IPS-NIHi11 (cell line): Measurements from ENCODE around the gene PPM1M.

ENCODE experiments used
- DNase-seq: peaks from one replicate; pipeline ENCODE4 v3.0.0; 2012; ENCODE audit warnings: mixed read lengths, low spot score

Gene PPM1M, protein sequence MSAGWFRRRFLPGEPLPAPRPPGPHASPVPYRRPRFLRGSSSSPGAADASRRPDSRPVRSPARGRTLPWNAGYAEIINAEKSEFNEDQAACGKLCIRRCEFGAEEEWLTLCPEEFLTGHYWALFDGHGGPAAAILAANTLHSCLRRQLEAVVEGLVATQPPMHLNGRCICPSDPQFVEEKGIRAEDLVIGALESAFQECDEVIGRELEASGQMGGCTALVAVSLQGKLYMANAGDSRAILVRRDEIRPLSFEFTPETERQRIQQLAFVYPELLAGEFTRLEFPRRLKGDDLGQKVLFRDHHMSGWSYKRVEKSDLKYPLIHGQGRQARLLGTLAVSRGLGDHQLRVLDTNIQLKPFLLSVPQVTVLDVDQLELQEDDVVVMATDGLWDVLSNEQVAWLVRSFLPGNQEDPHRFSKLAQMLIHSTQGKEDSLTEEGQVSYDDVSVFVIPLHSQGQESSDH

GRCh38 chr3:52245322-52246263 is at the start of gene PPM1M:
Gene PPM1M, plus strand, starts transcription at chr3:52245759. Its CDS starts 66 bp downstream, at chr3:52245825.
- peak; percentile 87 for DNase-seq

DNA sequence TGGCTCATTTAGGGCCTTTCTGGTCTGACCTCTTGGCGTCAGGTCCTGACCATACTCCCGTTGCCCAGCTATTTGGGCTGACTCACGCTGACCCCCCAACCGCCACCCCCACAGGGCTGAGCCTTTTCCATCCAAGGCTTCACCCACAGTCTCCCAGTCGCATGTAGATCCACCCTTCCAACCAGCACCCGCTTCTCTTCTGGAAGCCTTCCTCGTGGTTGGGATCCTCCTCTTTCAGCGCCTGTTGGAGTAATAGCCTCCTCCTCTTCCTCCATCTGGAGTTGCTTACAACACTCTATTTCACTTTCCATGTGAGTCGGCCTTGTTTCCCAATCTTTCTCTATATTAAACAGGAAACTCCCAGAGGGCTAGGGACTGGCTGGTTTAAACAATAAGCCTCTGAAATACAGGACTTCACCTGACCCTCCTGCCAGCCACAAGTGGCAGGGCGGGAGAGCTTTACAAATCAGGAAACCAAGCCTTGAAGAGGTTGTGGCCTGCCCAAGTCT is 49.7 kb upstream of the PPM1M start:
- no peak for DNase-seq

DNA sequence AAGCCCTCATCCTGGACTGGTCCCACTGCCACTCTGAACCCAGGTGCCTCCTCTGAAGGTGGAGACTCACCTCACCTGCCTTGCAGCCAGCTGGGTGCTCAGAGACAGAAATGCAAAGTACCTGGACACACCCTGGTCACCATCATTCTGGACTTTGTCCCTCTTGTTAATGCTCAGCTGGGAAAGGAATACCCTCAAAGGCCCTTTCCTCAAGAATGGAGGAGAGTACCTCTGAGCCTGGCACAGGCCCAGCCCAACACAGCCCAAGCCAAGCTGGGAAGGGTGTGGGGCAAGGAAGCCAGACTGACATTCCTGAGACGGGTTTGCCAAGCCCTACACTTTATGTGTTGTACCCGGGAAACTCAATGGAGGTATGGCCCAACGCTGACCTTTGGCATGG is 48.6 kb upstream of the PPM1M start:
- no peak for DNase-seq

- DNase-seq = no peak
Measured at GRCh38 chr3:52197499-52197841, 48.1 kb upstream of the PPM1M start.

GRCh38 chr3:52197842-52198625 is 47.5 kb upstream of the PPM1M start, which contains the start of gene ALAS1:
Gene ALAS1, plus strand, starts transcription at chr3:52198160. Its CDS starts 1,082 bp downstream, at chr3:52199242.
- peak; percentile 99 for DNase-seq

DNA sequence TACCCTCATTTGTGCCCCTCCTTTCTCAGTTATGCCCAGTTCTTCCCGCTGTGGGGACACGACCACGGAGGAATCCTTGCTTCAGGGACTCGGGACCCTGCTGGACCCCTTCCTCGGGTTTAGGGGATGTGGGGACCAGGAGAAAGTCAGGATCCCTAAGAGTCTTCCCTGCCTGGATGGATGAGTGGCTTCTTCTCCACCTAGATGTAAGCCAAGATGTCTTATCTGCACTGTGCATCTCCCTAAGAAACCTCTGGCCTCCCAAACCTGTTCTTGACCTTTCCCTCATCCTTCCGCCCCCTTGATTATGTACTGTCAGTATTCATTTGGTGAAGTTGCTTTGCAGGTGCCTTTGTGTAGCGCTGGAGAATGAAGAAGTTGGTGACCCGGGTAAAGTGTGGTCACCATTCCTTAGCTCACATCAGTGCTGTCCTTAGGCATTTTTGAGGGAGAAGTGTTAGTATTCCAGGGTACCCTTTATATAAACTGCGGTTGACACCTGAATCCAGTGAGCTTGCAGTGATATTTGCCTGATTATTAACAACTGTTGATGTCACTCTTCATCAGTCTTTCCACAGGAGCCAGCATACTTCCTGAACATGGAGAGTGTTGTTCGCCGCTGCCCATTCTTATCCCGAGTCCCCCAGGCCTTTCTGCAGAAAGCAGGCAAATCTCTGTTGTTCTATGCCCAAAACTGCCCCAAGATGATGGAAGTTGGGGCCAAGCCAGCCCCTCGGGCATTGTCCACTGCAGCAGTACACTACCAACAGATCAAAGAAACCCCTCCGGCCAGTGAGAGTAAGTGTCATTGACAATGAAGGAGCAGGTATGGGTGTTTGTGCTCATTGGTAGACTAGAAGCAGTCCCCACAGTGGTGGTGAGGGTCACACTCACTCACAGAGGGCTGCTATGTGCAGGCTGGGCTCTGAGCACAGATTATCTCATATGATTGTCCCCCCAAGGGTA is 46.6 kb upstream of the PPM1M start:
- no peak for DNase-seq

- DNase-seq = no peak
Measured at GRCh38 chr3:52200981-52201679, 44.4 kb upstream of the PPM1M start.

- no peak for DNase-seq
Measured at GRCh38 chr3:52202384-52203077, 43.0 kb upstream of the PPM1M start.

DNA sequence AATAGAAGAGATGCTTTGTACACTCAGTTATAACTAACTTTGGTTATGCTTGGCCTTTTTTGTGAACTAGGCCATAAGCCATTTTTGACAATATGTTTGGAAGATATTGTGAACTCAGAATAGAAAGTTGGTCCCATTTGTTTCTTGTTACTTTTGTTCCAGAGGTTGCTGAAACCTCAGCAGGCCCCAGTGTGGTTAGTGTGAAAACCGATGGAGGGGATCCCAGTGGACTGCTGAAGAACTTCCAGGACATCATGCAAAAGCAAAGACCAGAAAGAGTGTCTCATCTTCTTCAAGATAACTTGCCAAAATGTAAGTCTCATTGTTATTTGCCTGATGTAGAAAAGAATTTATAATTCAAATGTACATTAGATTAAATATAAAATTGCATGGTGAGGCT is 41.9 kb upstream of the PPM1M start:
- no peak for DNase-seq

GRCh38 chr3:52204337-52205073 is 41.1 kb upstream of the PPM1M start:
- no peak for DNase-seq

DNA sequence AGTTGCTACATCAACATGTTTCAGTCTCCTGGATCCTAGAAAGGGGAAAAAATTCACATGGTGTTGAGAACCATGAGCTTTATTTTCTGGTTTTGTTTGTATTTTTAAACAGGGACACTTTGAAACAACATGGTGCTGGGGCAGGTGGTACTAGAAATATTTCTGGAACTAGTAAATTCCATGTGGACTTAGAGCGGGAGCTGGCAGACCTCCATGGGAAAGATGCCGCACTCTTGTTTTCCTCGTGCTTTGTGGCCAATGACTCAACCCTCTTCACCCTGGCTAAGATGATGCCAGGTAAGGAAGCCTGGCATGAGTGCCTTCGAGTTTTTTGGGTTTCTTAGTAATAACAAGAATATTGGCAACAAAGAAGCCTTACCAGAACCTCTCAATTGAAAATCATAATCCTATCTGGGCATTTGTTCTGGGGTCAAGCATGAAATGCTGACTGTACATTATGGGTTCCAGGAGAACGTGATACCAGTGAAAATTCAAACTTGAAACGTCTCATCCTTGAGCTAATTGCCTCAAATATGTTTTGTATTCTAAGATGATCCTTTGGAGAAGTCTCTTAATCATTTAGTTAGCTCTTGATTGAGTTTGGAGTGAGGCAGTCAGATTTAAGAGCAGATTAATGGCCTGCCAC is 39.7 kb upstream of the PPM1M start:
- DNase-seq = no peak

GRCh38 chr3:52208556-52208955 is 37.0 kb upstream of the PPM1M start:
- no peak for DNase-seq

DNA sequence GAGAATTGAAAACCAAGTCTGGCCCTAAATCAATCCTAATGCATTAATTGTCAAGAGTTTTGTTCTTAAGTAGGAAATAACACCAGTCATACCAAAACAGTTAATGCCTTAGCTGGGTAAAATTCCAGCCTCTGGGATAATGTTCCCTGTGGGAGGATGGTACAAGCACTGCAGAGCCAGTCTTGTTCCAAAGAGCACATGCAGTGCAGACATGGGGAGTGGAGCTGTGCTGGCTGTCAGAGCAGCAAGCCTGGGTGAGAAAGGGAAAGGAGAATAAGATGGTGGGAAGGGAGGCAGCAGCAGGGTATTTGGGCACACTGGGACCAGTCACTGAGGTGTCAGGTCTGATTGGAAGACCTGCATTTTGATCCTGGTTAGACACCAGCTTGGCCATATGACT is 35.5 kb upstream of the PPM1M start:
- DNase-seq = no peak

GRCh38 chr3:52210550-52211046 is 35.0 kb upstream of the PPM1M start:
- no peak for DNase-seq

DNA sequence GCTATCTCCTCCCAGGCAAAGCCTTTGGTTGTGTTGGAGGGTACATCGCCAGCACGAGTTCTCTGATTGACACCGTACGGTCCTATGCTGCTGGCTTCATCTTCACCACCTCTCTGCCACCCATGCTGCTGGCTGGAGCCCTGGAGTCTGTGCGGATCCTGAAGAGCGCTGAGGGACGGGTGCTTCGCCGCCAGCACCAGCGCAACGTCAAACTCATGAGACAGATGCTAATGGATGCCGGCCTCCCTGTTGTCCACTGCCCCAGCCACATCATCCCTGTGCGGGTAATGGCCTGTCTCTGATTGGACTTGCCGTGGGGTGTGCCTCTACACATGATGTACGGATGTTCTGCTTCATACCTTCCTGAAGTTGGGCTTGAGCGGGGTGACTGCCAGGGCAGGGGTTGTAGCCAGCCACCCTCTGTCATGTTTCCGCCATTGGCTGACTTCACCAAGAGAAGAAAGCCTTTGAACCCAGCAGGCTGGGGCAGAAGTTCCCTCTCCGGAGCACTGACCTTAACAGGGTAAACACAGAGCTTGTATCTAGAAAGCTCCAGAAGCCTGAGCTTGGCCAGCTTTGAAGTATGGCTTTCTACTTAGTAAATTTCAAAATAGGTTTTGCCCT is 34.2 kb upstream of the PPM1M start:
- no peak for DNase-seq

DNA sequence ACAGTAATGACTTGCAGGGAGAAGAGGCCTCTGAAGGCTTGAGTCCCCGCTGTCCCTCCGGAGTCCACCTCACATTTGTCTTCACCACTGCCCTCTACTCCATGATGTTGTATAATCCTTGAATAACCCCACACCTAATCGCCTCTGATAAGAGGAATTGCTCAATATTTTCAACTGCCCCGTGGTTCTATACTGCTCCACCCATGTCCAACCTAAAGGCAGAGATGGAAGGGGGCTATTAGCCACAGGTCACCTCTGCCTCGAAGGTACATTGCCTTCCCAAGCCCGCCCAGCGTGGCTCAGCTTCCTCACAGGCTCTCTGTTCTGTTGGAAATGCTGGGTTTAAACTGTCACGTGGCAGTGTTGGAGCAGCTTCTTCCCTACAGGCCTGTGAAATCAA is 32.6 kb upstream of the PPM1M start:
- DNase-seq = no peak

DNA sequence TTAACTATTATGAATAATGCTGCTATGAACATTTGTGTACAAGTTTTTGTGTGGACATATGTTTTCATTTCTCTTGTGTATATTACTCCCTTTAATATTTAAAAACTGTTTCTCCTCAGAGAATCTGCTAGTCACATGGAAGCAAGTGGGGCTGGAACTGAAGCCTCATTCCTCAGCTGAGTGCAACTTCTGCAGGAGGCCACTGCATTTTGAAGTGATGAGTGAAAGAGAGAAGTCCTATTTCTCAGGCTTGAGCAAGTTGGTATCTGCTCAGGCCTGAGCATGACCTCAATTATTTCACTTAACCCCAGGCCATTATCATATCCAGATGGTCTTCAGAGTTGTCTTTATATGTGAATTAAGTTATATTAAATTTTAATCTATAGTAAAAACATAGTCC is 31.7 kb upstream of the PPM1M start:
- DNase-seq = no peak

DNA sequence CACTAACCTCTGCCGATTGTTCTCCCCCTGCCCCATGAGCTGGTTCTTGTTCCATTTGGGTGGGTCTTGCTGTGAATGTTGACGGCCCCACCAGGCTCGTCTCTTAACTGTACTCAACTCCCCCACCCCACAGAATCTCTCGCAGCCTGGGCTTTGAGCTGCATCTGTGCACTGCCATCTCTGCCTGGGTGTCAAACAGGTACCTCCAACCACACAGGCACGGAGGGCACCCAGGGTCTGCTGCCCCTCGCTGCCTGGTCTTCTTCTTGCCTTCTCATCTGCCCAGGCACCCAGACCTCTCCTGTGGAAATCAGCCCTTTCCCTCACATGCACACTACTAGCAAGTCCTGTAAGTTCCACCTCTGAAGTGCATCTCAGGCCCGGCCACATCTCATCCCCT is 30.2 kb upstream of the PPM1M start:
- no peak for DNase-seq
